GM21447 (cell line): ENCODE measurements around the gene MLN.
A peak's percentile ranks its signal among the peaks of the same experiment; 100 is the strongest.

ENCODE experiments used
- ATAC-seq: cut with Tn5 transposase; IDR thresholded peaks from one replicate; pipeline ENCODE4 v1.9.1; 2021; ENCODE audit not compliant: unreplicated experiment

MLN gene

DNA sequence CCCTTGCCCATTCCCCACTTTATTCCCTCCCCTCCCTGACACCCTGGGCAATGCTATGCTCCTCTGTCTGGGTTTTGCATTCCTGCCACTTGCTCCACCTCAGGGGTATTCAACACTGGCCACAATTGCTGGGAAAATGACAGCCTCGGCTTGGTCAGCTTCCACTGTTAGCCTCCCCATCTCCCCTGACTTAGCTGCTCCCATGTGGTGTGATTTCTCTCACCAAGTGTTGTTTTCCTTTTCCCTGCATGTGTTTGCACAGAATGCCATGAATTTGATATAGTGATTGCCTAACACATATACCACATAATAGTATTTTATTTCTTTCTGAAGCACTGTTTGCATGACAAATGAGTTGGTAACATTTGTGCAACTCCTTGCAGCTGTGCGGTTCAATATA, 13.4 kb downstream of the MLN start:
- no peak for ATAC-seq

DNA sequence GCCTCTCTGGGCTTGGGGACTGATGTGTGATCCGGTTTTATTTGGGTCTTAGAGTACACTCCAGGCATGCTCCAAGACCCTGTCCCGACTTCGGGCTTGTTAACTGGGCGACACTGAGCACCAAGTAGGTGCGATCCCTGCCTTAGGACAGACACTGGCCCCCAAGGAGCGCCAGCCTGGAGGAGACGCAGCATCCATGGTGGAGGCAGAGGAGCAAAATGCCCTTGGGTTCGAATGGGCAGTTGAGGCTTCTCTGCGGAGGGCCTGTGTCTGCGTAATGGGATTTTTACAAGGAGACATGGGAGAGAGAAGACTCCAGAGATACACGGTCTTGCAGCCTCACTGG, 14.3 kb downstream of the MLN start:
- ATAC-seq, result no peak

DNA sequence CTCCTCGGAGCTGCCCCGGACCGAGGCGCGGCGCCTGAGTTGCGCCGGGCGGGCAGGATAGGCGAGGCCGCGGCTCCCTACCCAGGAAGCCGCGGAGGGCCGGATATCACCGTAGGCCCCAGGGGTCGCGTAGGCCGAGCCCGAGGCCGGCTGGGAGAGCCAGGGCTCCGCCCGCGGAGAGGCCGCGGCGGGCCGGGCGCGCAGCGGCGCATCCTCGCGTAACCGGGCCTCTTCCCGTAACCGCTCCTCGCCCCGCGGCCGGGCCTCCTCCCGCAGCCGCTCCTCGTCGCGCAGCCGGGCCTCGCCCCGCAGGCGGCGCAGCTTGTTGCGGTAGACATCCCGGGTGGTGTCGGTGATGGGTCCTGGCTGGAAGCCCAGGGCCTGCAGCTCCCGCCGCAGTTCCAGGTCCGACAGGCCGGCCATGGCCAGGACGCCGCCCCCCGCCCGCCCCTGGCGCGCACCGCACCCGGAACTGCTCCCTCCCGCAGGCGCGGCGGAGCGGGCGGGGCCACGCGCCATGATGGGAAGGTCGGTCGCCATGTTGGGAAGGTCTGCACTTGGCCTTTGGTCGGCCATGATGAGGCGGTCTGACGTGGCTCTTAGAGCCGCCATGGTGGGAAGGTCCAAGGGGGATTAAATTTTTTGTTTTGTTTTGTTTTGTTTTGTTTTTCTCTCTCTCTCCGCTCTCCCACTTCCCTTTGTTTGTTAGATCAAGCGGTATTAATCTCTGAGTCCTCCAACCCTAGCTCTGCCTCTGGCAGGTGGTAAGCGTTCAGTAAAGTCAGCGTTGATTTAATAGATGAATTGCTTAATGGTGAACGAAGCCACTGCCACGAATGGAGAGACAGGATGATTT, 14.9 kb downstream of the MLN start, which contains the start of gene LEMD2:
Gene LEMD2, minus strand, starts transcription at position 437 of the 856 bp plus-strand sequence. Its CDS starts 14 bp downstream, at position 423.
- ATAC-seq, result peak; percentile 79

DNA sequence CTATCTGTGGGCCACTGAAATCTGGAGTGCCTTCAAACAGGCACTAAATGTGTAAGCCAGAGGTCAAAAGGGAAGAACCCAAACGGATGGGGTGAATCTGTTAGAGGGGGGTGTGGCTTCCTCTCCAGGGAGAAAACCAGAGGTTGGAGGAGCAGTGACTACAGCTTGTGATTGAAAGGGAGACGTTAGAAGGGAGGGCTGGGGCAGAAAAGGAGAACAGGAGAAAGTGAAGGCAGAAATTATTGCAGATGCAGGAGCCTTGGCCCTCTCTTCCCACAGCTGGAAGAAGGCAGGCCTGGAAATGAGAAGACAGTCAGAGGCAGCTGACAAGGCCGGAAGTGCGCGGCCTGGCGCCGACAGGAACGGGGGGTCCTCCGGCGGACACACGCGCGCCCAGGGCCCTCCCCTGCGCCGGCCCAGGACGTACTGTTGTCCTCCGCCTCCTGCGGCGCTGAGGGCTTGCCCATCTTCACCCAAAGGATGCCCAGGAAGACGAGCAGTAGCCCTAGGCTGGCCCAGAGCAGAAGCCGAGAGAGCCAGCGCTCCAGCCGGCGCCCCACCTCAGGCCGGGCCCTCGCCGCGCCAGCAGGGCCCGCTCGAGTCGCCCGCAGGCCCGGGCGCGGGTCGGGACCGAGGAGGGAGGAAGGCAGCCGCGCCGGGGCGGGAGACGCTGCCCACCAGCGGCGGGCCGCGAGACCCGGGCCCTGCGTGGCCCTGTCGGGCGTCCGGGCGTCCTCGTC, 15.7 kb downstream of the MLN start:
- ATAC-seq, result peak; percentile 51

DNA sequence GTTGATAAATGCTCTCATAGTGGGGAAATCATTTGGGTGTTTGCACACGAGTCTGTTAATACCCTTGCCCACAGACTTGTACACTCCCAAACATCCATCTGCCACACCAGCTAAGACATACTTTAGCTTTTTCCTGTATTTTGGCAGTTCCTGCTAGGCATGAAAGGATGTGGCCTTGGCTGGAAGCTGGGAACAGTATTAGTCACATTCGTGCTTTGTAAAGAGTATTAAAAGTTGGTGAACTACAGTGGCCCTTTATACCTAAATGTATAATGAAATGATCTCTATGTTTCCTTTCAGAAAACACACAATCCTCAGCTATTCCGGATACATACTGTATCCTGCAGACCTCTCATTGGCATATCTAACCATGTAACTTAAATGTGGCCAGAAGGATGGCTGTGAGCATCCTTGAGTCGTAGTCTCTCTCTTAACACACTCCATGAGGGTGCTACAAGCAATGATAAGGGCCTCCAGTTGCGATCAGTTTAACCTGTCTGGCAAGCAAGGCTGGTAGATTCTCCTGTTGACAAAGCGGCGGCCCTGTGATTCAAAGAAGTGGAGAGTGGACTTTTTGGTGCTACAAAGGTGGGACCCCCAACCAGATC, 16.4 kb downstream of the MLN start:
- no peak for ATAC-seq

DNA sequence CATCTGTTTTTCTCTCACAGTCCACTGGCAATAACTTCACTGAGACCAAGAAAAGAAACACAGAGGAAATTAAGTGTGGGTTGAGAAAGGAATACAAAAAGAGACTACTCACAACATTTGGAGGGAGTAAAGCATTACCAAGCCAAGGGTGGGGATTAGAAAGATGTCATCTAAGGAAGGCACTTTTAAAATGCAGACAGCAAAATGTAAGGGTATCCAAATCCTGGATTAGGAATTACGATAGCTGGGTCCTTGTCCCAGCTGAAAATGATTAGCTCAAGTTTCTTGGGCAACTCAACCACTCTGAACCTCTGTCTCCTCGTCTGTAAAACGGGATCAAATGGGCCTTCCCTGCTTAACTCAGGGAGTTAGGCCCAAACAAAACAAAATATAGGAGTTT, 17.1 kb downstream of the MLN start:
- no peak for ATAC-seq

DNA sequence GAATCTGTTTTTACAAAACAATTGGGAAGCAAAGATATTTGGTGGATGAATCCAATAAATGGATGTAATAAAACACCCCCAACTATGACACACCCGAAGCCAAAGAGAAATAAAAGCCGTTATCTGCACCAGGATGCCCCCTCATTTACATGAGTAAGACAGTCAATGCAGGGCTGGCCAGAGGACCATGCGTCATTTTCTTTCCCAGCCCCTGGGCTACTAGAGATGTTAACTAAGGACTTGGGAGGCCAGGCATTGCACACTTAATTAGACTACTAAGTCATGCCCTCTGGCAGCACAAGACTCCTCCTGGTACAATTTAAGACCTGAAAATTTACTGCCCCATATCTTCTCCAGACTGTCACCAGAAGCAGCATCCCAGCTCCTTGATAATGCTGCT, 18.0 kb downstream of the MLN start:
- ATAC-seq, result no peak

DNA sequence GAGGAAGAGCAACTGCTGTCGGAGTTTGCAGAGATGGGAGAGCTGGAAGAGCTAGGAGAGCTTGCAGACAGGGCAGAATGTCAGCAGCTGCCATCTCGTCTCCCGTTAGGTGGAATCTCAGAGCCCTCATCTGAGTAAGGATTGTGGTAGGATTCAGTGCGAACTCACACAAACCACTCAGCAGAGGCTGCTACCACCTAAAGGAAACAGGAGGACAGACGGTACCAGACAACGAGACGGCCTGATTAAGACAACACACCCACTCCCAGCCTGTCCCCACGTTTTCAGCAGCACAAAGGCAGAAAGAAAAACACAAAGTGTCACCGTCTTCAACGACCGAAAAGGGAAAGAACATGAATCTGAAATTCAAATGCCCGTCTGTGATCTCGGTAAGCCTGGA, 19.0 kb downstream of the MLN start:
- no peak for ATAC-seq

DNA sequence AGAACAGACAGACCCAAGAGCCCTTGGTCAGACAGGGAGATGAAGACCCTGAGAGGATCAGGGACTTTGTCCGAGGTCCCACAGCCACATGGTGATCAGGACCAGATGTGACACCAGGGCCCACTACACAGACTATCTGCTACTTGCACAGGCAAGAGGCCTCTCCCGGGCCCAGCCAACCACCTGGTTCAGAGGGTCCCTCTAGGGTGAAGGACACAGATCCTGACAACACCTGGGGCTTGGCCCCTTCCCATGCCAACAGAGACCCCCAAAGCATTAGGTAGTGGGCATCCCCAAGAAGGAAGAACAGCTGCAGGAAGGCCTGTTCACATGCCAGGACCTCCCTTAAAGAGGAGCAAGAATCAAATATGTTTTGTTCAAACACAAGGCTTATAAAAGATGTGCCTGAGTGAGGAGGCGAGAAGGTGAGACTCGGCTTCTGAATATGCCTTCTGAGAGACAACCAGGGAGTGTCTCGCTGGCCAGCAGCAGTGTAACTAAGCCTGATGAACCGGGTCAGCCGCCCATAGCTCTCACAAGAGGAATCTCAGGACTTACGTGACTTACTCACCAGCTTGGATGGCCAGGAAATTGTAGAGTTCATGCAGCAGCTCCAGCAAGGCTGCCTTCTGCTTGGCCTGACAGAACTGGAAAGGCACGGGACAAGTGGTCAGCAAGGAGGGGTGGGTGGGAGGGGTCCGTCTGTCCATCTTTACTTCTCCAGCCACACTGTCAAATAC, 19.9 kb downstream of the MLN start:
- ATAC-seq, result no peak

DNA sequence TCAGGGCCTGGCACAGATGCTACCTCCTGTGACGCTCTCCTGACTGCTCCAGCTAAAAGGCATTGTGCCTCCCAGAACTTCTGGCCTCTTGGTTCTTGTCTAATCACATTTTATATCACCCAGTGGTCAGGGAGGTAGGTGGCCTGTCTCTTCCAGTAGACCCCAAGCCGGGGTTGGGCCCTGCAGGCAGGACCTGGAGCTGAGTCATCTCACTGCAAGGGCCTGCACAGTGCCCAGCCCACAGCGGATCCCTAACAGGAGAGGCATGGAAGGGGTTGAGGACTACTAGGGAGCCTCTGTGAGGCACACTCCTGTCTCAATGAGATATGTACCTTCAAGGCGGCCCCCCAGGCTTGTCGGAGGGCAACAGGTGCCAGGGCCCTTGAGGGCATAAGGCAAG, 21.2 kb downstream of the MLN start:
- no peak for ATAC-seq

DNA sequence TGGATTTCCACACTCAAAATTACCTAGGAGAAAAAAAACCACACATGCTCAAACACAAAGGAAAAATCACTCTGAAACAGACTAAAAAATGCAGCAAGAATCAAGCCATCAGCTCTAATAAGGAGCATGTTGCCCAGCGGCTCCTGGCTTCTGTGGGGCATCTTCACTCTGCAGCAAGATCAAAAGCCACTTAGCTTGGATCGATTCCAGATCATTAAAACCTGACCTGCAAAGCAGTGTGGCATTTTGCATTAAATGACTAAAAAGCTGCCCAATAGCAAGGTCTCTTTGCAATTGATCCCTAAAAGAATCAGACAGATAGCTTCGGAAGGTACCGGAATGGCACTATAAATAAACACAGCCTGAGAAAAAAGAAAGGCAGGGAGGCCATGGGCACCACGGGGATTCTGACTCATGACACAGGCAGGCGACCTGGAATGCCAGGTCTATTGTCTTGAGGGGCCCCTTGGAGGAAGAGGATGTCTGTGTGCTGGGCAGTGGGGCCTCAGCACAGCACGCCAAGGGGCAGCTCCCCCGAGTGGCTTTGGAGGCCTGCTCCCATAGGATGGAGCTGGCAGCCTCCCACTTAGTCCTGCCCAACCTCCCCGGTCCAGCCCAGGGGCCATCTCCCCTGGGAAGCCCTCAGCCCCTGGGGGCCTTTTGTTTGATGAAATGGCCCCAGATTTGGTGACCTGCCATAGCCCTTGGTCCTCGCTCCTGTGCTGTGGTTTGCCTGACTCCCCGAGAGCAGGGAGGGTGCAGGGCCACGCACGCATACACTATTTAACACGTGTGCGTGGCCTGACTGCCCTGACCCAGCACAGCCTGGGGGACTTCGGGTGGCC, 22.4 kb downstream of the MLN start:
- ATAC-seq, result no peak

DNA sequence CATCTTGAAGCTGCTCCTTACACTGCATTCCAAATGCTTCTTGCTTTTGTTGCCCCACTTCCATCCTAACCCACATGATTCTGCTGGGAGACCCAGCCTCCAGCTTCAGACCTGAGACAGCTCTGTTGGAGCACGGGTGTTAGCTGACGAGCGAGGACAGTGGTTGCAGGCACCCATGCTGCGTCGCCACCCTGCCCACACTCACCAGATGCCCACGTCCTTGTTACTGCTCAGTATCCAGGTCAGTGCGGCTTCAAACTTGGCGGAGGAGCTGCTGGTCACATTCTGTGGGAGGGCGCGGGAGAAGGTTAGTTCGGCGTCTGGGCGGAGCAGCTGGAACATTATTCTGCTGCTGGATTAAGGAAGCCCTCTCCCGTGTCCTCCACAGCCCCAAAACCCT, 23.9 kb downstream of the MLN start:
- no peak for ATAC-seq

DNA sequence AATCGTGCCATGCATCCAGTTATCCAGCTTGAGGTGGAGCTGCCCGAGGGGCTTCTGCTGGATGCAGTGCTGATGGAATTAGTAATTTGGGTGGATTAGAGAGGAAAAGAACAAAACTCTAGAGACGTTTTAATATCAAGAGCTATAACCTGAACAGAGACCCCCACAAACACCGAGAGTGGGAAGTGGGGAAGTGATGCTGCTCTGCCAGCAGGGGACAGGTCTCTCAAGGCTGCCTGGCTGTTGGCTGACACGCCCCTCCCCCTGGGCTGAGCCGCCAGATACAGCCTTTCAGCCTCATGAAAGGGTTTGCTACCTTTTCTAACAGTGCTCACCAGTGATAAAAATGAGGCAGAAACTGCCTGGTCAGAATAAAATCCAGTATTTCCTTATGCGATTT, 24.5 kb downstream of the MLN start:
- no peak for ATAC-seq

DNA sequence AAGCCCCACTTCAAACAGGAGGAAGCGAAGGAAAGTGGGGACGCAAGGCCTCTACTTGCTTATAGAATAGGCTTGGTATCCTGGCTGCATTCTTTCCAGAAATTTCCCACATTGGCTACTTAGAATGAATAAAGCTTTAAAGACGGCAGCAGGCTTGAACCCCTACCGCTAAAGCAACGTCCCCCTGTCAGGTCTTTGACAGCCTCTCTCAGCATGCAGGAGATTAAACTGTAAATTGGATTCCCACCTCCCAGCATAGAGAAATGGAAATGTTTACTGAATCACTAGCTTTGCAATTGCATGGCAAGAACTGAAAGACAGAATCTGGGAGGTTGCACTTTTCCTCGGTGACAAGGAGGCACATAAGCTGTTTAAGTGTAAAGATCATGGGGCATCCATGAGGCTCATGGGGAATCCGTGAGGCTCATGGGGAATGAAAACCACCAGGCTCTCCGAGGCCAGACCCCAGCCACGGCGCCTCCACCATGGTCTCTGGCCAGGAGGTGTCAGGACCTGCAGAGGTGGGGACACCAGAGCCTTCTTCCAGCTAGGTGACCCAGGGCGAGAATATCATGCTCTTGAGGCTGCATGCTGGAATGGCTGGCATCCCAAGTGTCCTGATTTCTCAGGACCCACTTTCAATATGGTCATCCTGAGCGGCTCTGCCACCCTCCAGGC, 25.2 kb downstream of the MLN start:
- no peak for ATAC-seq

DNA sequence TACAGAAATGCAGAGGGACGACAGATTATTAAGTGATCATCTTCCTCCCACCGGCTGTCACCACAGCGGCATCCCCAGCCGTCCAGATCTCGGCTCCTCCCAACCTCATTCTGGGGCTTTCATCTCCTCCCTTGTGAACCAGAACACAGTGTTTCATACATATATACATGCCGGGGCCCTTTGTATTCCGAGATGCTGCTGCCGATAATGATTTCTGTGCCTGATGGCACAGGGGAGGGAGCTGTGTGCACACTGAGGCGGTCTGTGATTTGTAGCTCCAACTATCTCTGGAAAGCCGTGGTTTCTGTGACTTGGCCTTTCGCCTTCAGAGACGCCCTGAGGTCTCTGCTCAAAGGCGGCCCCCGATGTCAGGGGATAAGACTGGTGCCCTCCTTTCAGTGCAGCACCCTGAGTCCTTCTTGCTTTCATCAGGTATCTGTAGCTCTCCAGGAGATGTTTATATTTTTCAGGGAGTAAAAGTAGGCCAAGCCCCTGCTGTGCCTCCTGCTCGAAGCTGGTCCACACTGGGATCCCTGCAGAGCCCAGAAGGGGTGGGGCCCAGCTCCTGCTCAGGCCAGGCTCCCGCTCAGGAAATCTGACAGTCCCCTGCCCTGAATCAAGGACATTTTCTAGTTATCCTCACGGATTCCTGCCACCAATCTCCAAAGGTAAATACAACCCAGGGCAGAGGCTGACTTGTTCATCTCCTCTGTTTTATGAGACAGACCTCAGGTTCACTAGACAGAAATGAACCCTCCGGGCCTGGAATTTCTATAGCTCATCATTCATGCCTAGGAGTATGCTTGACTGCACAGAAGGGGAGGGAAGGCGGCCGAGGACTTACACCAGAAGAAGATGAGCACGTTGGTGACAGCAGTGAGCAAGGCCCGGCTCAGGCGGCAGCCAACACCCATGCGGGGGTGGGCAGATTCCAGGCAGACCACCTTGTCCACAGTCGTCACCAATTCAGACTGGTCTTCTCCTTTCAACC, 26.1 kb downstream of the MLN start:
- ATAC-seq, result no peak

DNA sequence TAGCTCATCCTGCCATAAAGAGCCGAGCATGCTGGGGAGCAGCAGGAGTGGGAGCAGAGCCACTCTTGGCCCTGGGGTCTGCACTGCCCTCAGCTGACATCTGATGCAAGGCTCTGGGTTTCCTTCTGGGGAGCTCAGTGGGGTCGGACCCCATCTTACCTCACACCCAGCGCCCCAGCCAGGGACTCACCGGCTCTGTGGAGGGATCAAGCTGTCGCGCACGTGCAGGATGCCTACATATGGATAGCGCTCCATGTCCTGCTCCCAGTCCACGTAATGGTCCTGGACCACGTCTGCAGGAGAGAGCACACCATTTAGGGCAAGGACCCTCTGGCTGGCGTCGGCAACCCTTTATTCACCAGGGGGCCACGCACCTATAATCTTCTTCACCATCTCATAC, 27.0 kb downstream of the MLN start:
- no peak for ATAC-seq

DNA sequence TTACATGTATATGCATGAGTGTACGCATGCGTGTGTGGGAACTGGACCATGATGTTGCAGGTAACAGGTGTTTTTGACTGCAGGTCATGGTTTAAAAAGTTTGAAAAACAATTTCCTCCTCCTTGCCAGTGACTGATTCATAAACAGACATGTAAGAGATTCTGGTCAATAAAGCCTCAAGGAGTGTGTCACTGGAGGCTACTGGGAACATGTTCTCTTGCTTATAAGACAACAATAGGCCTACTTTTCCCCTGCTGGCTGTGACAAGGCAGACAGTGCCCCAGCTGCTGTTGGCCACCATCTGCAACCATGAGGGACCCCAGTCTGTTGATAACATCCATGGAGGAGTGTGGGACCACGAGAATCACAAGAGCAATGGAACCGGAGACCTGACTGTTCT, 27.6 kb downstream of the MLN start:
- ATAC-seq, result no peak

DNA sequence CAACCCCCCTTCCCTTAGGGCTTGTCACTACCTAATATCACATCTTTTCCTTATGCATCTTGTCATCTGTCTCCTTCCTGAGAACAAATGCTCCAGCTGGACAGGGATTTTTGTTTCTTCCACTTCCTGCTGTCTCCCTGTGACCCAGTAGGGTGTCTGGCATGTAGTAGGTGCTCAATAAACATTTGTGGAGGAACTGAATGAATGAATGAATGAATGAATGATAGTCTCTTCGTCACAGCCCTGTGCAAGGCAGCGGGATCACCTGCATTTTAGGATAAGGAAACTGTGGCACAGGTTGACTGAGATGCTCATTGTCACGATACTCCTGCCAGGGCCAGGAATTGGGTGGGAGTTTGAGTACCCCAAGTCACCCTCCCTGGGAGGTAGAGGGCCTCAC, 29.0 kb downstream of the MLN start:
- no peak for ATAC-seq
